Fibroblast of skin of right biceps (primary cell): ENCODE measurements around the gene NUCB1.
"Not testable (repeated sequence)": the region's sequence is repeated elsewhere in the genome, so short reads cannot be mapped to it uniquely, and the experiment has no call there.

ENCODE experiments used
- DNase-seq: peaks from one replicate; pipeline ENCODE4 v3.0.0-alpha.2; 2013

The NUCB1 gene

GRCh38 chr19:48874303-48875135 lies 25.6 kb upstream of the NUCB1 start:
- peak; percentile 88 for DNase-seq

GRCh38 chr19:48876043-48876981 lies 23.8 kb upstream of the NUCB1 start:
- not testable (repeated sequence) for DNase-seq

GRCh38 chr19:48877855-48878195 lies 22.3 kb upstream of the NUCB1 start:
- DNase-seq = no peak

- DNase-seq = no peak
These were observed 21.7 kb upstream of the NUCB1 start for GRCh38 chr19:48878196-48879024.

- DNase-seq = no peak
These were observed 21.0 kb upstream of the NUCB1 start for GRCh38 chr19:48879025-48879637.

GRCh38 chr19:48879696-48880095 lies 20.4 kb upstream of the NUCB1 start:
- DNase-seq = not testable (repeated sequence)

GRCh38 chr19:48881741-48882657 lies 18.1 kb upstream of the NUCB1 start:
- DNase-seq = no peak

GRCh38 chr19:48883726-48884125 lies 16.4 kb upstream of the NUCB1 start:
- no peak for DNase-seq

GRCh38 chr19:48887861-48888612 lies 12.1 kb upstream of the NUCB1 start:
- DNase-seq = no peak

GRCh38 chr19:48889496-48889895 lies 10.6 kb upstream of the NUCB1 start:
- not testable (repeated sequence) for DNase-seq

- no peak for DNase-seq
These were observed 9.6 kb upstream of the NUCB1 start for GRCh38 chr19:48890551-48890950.

- no peak for DNase-seq
These were observed 4.9 kb upstream of the NUCB1 start for GRCh38 chr19:48895226-48895625.

- DNase-seq = peak; percentile 62
These were observed 3.9 kb upstream of the NUCB1 start for GRCh38 chr19:48896191-48896720.

- DNase-seq = no peak
These were observed 2.9 kb upstream of the NUCB1 start for GRCh38 chr19:48897181-48897580.

GRCh38 chr19:48899386-48899749 lies 744 bp upstream of the NUCB1 start:
- not testable (repeated sequence) for DNase-seq

- no peak for DNase-seq
These were observed 630 bp downstream of the NUCB1 start for GRCh38 chr19:48900477-48901406.

GRCh38 chr19:48902291-48902690 lies 2.2 kb downstream of the NUCB1 start:
- not testable (repeated sequence) for DNase-seq

- not testable (repeated sequence) for DNase-seq
These were observed 3.7 kb downstream of the NUCB1 start for GRCh38 chr19:48903788-48904187.

GRCh38 chr19:48905664-48906063 lies 5.6 kb downstream of the NUCB1 start:
- DNase-seq = no peak
